ENCODE results near the gene HBG2.
"Not testable (repeated sequence)": the region's sequence is repeated elsewhere in the genome, so short reads cannot be mapped to it uniquely, and the experiment has no call there.

HBG2 gene

GRCh38 chr11:5254646-5255413 lies at the start of gene HBG2:
TSS of gene HBG2 (minus strand) at chr11:5254781. CDS start at chr11:5254728, 53 bp downstream.
- H3K9me3 ChIP-seq (ENCODE audit: control insufficient read depth, low read length); H3K4me3 ChIP-seq (ENCODE audit: low read length); H3K4me1 ChIP-seq (ENCODE audit: control insufficient read depth, insufficient read depth, low read length); H3K9ac ChIP-seq (ENCODE audit: low read length); H3K36me3 ChIP-seq (ENCODE audit: control insufficient read depth, insufficient read depth, low read length, severe bottlenecking): not testable (repeated sequence)
- H3K27me3 ChIP-seq (replicated peaks; ENCODE audit: control insufficient read depth, insufficient read depth, low read length) = peaks cover 13% of the 10 kb centered on the region
- peak; percentile 69 for DNase-seq (ENCODE audit: low read depth)

- Histone ChIP-seq H3K9ac (ENCODE audit: low read length) (no peak overlapping the region), H3K9me3 (ENCODE audit: control insufficient read depth, low read length) (no peaks in the 10 kb centered on the region), H3K27me3 (replicated peaks; ENCODE audit: control insufficient read depth, insufficient read depth, low read length) (no peaks in the 10 kb centered on the region), H3K36me3 (ENCODE audit: control insufficient read depth, insufficient read depth, low read length, severe bottlenecking) (no peaks in the 10 kb centered on the region), H3K4me1 (ENCODE audit: control insufficient read depth, insufficient read depth, low read length) (peaks cover 8% of the 10 kb centered on the region), H3K4me3 (ENCODE audit: low read length) (no peak overlapping the region)
- DNase-seq (ENCODE audit: low read depth) = peak; percentile 40
Observed at GRCh38 chr11:5304046-5304445, 49.5 kb upstream of the HBG2 start.

GRCh38 chr11:5303626-5304025 lies 49.0 kb upstream of the HBG2 start:
- DNase-seq (ENCODE audit: low read depth) = no peak
- no peak overlapping the region for H3K4me3 ChIP-seq (ENCODE audit: low read length)

GRCh38 chr11:5301846-5302245 lies 47.3 kb upstream of the HBG2 start, which contains the start of gene OR51B4:
TSS of gene OR51B4 (minus strand) at chr11:5301946. CDS start at chr11:5301946, 0 bp downstream.
- no peaks in the 10 kb centered on the region for H3K27me3 ChIP-seq (replicated peaks; ENCODE audit: control insufficient read depth, insufficient read depth, low read length)
- H3K4me3 ChIP-seq (ENCODE audit: low read length) = no peak within 1 kb of the TSS

More at GRCh38 chr11:5303626-5304025, 49.0 kb upstream of the HBG2 start:
- H3K36me3 ChIP-seq (ENCODE audit: control insufficient read depth, insufficient read depth, low read length, severe bottlenecking) = no peaks in the 10 kb centered on the region
- H3K9me3 ChIP-seq (ENCODE audit: control insufficient read depth, low read length) = no peaks in the 10 kb centered on the region
- H3K9ac ChIP-seq (ENCODE audit: low read length) = no peak overlapping the region
- no peaks in the 10 kb centered on the region for H3K27me3 ChIP-seq (replicated peaks; ENCODE audit: control insufficient read depth, insufficient read depth, low read length)
- H3K4me1 ChIP-seq (ENCODE audit: control insufficient read depth, insufficient read depth, low read length) = peaks cover 8% of the 10 kb centered on the region

GRCh38 chr11:5300251-5300650 lies 45.7 kb upstream of the HBG2 start:
- H3K4me1 ChIP-seq (ENCODE audit: control insufficient read depth, insufficient read depth, low read length) = peaks cover 10% of the 10 kb centered on the region
- H3K27me3 ChIP-seq (replicated peaks; ENCODE audit: control insufficient read depth, insufficient read depth, low read length) = no peaks in the 10 kb centered on the region
- H3K4me3 ChIP-seq (ENCODE audit: low read length) = no peak overlapping the region
- peak; percentile 14 for DNase-seq (ENCODE audit: low read depth)
- H3K9ac ChIP-seq (ENCODE audit: low read length) = no peak overlapping the region
- no peaks in the 10 kb centered on the region for H3K36me3 ChIP-seq (ENCODE audit: control insufficient read depth, insufficient read depth, low read length, severe bottlenecking)
- no peaks in the 10 kb centered on the region for H3K9me3 ChIP-seq (ENCODE audit: control insufficient read depth, low read length)

More at GRCh38 chr11:5301846-5302245, 47.3 kb upstream of the HBG2 start, which contains the start of gene OR51B4:
- no peak for DNase-seq (ENCODE audit: low read depth)
- peaks cover 13% of the 10 kb centered on the region for H3K4me1 ChIP-seq (ENCODE audit: control insufficient read depth, insufficient read depth, low read length)
- H3K9me3 ChIP-seq (ENCODE audit: control insufficient read depth, low read length) = no peaks in the 10 kb centered on the region
- H3K36me3 ChIP-seq (ENCODE audit: control insufficient read depth, insufficient read depth, low read length, severe bottlenecking) = no peaks in the 10 kb centered on the region
- no peak within 1 kb of the TSS for H3K9ac ChIP-seq (ENCODE audit: low read length)

GRCh38 chr11:5298451-5298850 lies 43.9 kb upstream of the HBG2 start:
- Histone ChIP-seq H3K4me1 (ENCODE audit: control insufficient read depth, insufficient read depth, low read length) (peaks cover 6% of the 10 kb centered on the region), H3K9ac (ENCODE audit: low read length) (no peak overlapping the region), H3K4me3 (ENCODE audit: low read length) (no peak overlapping the region), H3K36me3 (ENCODE audit: control insufficient read depth, insufficient read depth, low read length, severe bottlenecking) (no peaks in the 10 kb centered on the region), H3K27me3 (replicated peaks; ENCODE audit: control insufficient read depth, insufficient read depth, low read length) (no peaks in the 10 kb centered on the region), H3K9me3 (ENCODE audit: control insufficient read depth, low read length) (no peaks in the 10 kb centered on the region)
- DNase-seq (ENCODE audit: low read depth) = no peak

GRCh38 chr11:5297721-5298323 lies 43.2 kb upstream of the HBG2 start:
- H3K36me3 ChIP-seq (ENCODE audit: control insufficient read depth, insufficient read depth, low read length, severe bottlenecking) = no peaks in the 10 kb centered on the region
- H3K4me3 ChIP-seq (ENCODE audit: low read length) = no peak overlapping the region
- no peaks in the 10 kb centered on the region for H3K9me3 ChIP-seq (ENCODE audit: control insufficient read depth, low read length)
- no peak overlapping the region for H3K9ac ChIP-seq (ENCODE audit: low read length)
- H3K4me1 ChIP-seq (ENCODE audit: control insufficient read depth, insufficient read depth, low read length) = peaks cover 6% of the 10 kb centered on the region
- no peaks in the 10 kb centered on the region for H3K27me3 ChIP-seq (replicated peaks; ENCODE audit: control insufficient read depth, insufficient read depth, low read length)
- peak; percentile 18 for DNase-seq (ENCODE audit: low read depth)

- H3K9me3 ChIP-seq (ENCODE audit: control insufficient read depth, low read length); H3K9ac ChIP-seq (ENCODE audit: low read length); H3K36me3 ChIP-seq (ENCODE audit: control insufficient read depth, insufficient read depth, low read length, severe bottlenecking); H3K4me1 ChIP-seq (ENCODE audit: control insufficient read depth, insufficient read depth, low read length); H3K27me3 ChIP-seq (replicated peaks; ENCODE audit: control insufficient read depth, insufficient read depth, low read length); H3K4me3 ChIP-seq (ENCODE audit: low read length); DNase-seq (ENCODE audit: low read depth): not testable (repeated sequence)
Observed at GRCh38 chr11:5294342-5294995, 39.9 kb upstream of the HBG2 start.

- Histone ChIP-seq H3K27me3 (replicated peaks; ENCODE audit: control insufficient read depth, insufficient read depth, low read length) (no peaks in the 10 kb centered on the region), H3K9ac (ENCODE audit: low read length) (no peak overlapping the region), H3K36me3 (ENCODE audit: control insufficient read depth, insufficient read depth, low read length, severe bottlenecking) (no peaks in the 10 kb centered on the region), H3K9me3 (ENCODE audit: control insufficient read depth, low read length) (no peaks in the 10 kb centered on the region), H3K4me3 (ENCODE audit: low read length) (no peak overlapping the region), H3K4me1 (ENCODE audit: control insufficient read depth, insufficient read depth, low read length) (peaks cover 8% of the 10 kb centered on the region)
- DNase-seq (ENCODE audit: low read depth) = no peak
Observed at GRCh38 chr11:5293028-5293427, 38.4 kb upstream of the HBG2 start.

GRCh38 chr11:5291207-5291838 lies 36.7 kb upstream of the HBG2 start:
- Histone ChIP-seq H3K36me3 (ENCODE audit: control insufficient read depth, insufficient read depth, low read length, severe bottlenecking) (no peaks in the 10 kb centered on the region), H3K4me1 (ENCODE audit: control insufficient read depth, insufficient read depth, low read length) (peaks cover 3% of the 10 kb centered on the region), H3K9me3 (ENCODE audit: control insufficient read depth, low read length) (no peaks in the 10 kb centered on the region), H3K9ac (ENCODE audit: low read length) (no peak overlapping the region), H3K27me3 (replicated peaks; ENCODE audit: control insufficient read depth, insufficient read depth, low read length) (no peaks in the 10 kb centered on the region), H3K4me3 (ENCODE audit: low read length) (no peak overlapping the region)
- DNase-seq (ENCODE audit: low read depth) = peak; percentile 57

- no peak overlapping the region for H3K9ac ChIP-seq (ENCODE audit: low read length)
- DNase-seq (ENCODE audit: low read depth) = no peak
Observed at GRCh38 chr11:5290106-5290505, 35.5 kb upstream of the HBG2 start.

More at GRCh38 chr11:5290106-5290505, 35.5 kb upstream of the HBG2 start:
- no peak overlapping the region for H3K4me3 ChIP-seq (ENCODE audit: low read length)
- no peaks in the 10 kb centered on the region for H3K9me3 ChIP-seq (ENCODE audit: control insufficient read depth, low read length)
- no peaks in the 10 kb centered on the region for H3K27me3 ChIP-seq (replicated peaks; ENCODE audit: control insufficient read depth, insufficient read depth, low read length)
- peaks cover 3% of the 10 kb centered on the region for H3K4me1 ChIP-seq (ENCODE audit: control insufficient read depth, insufficient read depth, low read length)
- H3K36me3 ChIP-seq (ENCODE audit: control insufficient read depth, insufficient read depth, low read length, severe bottlenecking) = no peaks in the 10 kb centered on the region
